Measurements from ENCODE around the gene FANCB. TPM values are rescaled to one million over a fixed set of nuclear protein-coding genes. Genes with fewer than 3 reads are reported as not detected.

FANCB gene
- polyA plus RNA-seq, 1 of the 3 experiments (the other 2 are of a cell fraction), result 0.81 TPM

GRCh38 chrX:14875624-14876023 is 2.8 kb upstream of the FANCB start:
- Histone ChIP-seq H3K27ac (ENCODE audit: low read depth in 2 of 2, low read length in 1 of 2) (no peak overlapping the region), H3K9me2 (no peaks in the 10 kb centered on the region), H3K27me3 (ENCODE audit: insufficient read depth) (no peaks in the 10 kb centered on the region), H3K4me1 (ENCODE audit: control insufficient read depth in 1 of 2, insufficient read depth in 2 of 2, low read depth in 1 of 2, low read length in 1 of 2) (peaks cover 0 to 3% of the 10 kb centered on the region in 2 experiments; a peak in 2 of 4 replicates), H3K9ac (no peak overlapping the region), H3K4me2 (no peak overlapping the region), H2AFZ (ENCODE audit: low read depth) (no peak overlapping the region), H3F3A (replicated peaks; ENCODE audit: insufficient read depth) (no peaks in the 10 kb centered on the region), H3K79me2 (ENCODE audit: insufficient read depth) (peaks cover 34% of the 10 kb centered on the region), H3K9me3 (no peaks in the 10 kb centered on the region), H3K4me3 (ENCODE audit: low read depth in 2 of 2, low read length in 1 of 2) (no peak overlapping the region), H3K36me3 (replicated peaks in 1 of 2; ENCODE audit: control insufficient read depth in 1 of 2, insufficient read depth in 2 of 2, low read length in 1 of 2) (no peaks in the 10 kb centered on the region), H4K20me1 (ENCODE audit: insufficient read depth) (no peaks in the 10 kb centered on the region)
- POLR2A ChIA-PET, result no interaction called here
- no peak for DNase-seq
- no peak for TF ChIP-seq USF2 (IDR thresholded peaks at IDR 0.05; ENCODE audit: borderline replicate concordance, low read depth, low read length)
- TF ChIP-seq FOXM1 (IDR thresholded peaks at IDR 0.05; ENCODE audit: low read depth), result no peak
- TF ChIP-seq MXI1 (IDR thresholded peaks at IDR 0.05; ENCODE audit: low read depth, low read length), result no peak
- TF ChIP-seq REST (IDR thresholded peaks at IDR 0.05; ENCODE audit: low read depth, low read length), result no peak
- TF ChIP-seq PBX3 (IDR thresholded peaks at IDR 0.05), result no peak
- CTCF ChIA-PET, result no interaction called here
- WGBS (ENCODE audit: low lambda C conversion rate), result 49% methylated on average over 7 of the region's 7 CpGs

GRCh38 chrX:14873676-14874049 is 794 bp upstream of the FANCB start:
- TF ChIP-seq MEF2A (IDR thresholded peaks at IDR 0.05; ENCODE audit: borderline replicate concordance, low read depth) (no peak), EZH2phosphoT487 (IDR thresholded peaks at IDR 0.05; ENCODE audit: borderline replicate concordance, low read depth) (no peak), TCF12 (IDR thresholded peaks at IDR 0.05) (no peak), FOSL2 (IDR thresholded peaks at IDR 0.05; ENCODE audit: borderline replicate concordance, low read depth) (no peak), FOXJ3 (CRISPR knock-in tag; IDR thresholded peaks at IDR 0.05) (no peak), TAF1 (IDR thresholded peaks at IDR 0.05; ENCODE audit: borderline replicate concordance, low read depth, low read length) (no peak), POLR2AphosphoS5 (IDR thresholded peaks at IDR 0.05; ENCODE audit: low read depth, low read length) (no peak)
- no peaks in the 10 kb centered on the region for H3F3A ChIP-seq (replicated peaks; ENCODE audit: insufficient read depth)
- CTCF ChIA-PET, result no interaction called here
- peak overlapping the region; percentile 71 for H3K9ac ChIP-seq
- no peaks in the 10 kb centered on the region for H3K9me2 ChIP-seq
- peaks cover 0 to 3% of the 10 kb centered on the region in 2 experiments; a peak in 2 of 4 replicates for H3K4me1 ChIP-seq (ENCODE audit: control insufficient read depth in 1 of 2, insufficient read depth in 2 of 2, low read depth in 1 of 2, low read length in 1 of 2)
- H3K79me2 ChIP-seq (ENCODE audit: insufficient read depth), result peaks cover 44% of the 10 kb centered on the region
- 8% methylated on average over 5 of the region's 8 CpGs for WGBS (ENCODE audit: low lambda C conversion rate)
- H3K36me3 ChIP-seq (replicated peaks in 1 of 2; ENCODE audit: control insufficient read depth in 1 of 2, insufficient read depth in 2 of 2, low read length in 1 of 2), result peaks cover 0 to 3% of the 10 kb centered on the region in 2 experiments
- peak overlapping the region; percentile 65 for H3K4me2 ChIP-seq
- H2AFZ ChIP-seq (ENCODE audit: low read depth), result peak overlapping the region; percentile 43; the same call in 1 of the 2 replicates
- H3K27ac ChIP-seq (ENCODE audit: low read depth in 2 of 2, low read length in 1 of 2), result peak overlapping the region; percentile 47 to 67; a peak in 3 of 4 replicates
- H3K4me3 ChIP-seq (ENCODE audit: low read depth in 2 of 2, low read length in 1 of 2), result peak overlapping the region; percentile 69 to 73
- POLR2A ChIA-PET, result no interaction called here
- no peaks in the 10 kb centered on the region for H3K27me3 ChIP-seq (ENCODE audit: insufficient read depth)
- no peak for DNase-seq
- H4K20me1 ChIP-seq (ENCODE audit: insufficient read depth), result no peaks in the 10 kb centered on the region
- H3K9me3 ChIP-seq, result no peaks in the 10 kb centered on the region
